GM12864 (cell line): ENCODE measurements around the gene KCNJ9.

ENCODE experiments used
- DNase-seq: peaks from one replicate; pipeline ENCODE4 v3.0.0-alpha.2; 2011; ENCODE audit warnings: low read depth
- H3K4me3 ChIP-seq: 2 replicates; pipeline ENCODE4 v1.5.1; 2011; ENCODE audit warnings: mild to moderate bottlenecking, low read depth, low read length, control low read depth
- CTCF ChIP-seq: IDR thresholded peaks from 2 replicates; pipeline ENCODE4 v1.5.1; 2011; ENCODE audit warnings: low read depth, mild to moderate bottlenecking, moderate library complexity, low read length, control low read depth, inconsistent platforms; ENCODE audit errors: missing control alignments

Gene KCNJ9

GRCh38 chr1:160082487-160082886 lies 1.1 kb downstream of the KCNJ9 start:
- no peak overlapping the region for H3K4me3 ChIP-seq
- DNase-seq: no peak
- TF ChIP-seq CTCF: no peak

- no peak for TF ChIP-seq CTCF
- DNase-seq: no peak
- H3K4me3 ChIP-seq: no peak overlapping the region
These were observed 1.6 kb downstream of the KCNJ9 start for GRCh38 chr1:160082926-160083325.

GRCh38 chr1:160083968-160084770 lies 2.8 kb downstream of the KCNJ9 start:
- peak overlapping the region; percentile 39; the same call in 1 of the 2 replicates for H3K4me3 ChIP-seq
- DNase-seq: no peak
- peak; percentile 93 for TF ChIP-seq CTCF

- no peak for DNase-seq
- H3K4me3 ChIP-seq: no peak overlapping the region
- no peak for TF ChIP-seq CTCF
These were observed 3.5 kb downstream of the KCNJ9 start for GRCh38 chr1:160084771-160085321.

GRCh38 chr1:160085686-160086455 lies 4.5 kb downstream of the KCNJ9 start:
- no peak for DNase-seq
- TF ChIP-seq CTCF: peak; percentile 98
- H3K4me3 ChIP-seq: no peak overlapping the region

GRCh38 chr1:160086456-160086892 lies 5.1 kb downstream of the KCNJ9 start:
- no peak overlapping the region for H3K4me3 ChIP-seq
- DNase-seq: no peak
- no peak for TF ChIP-seq CTCF
